ENCODE data around the gene BAD. TPM values are rescaled to one million over a fixed set of nuclear protein-coding genes. Genes with fewer than 3 reads are reported as not detected.

Gene BAD
- total and polyA plus RNA-seq, 2 of the 13 experiments (the other 11 are each of a cell fraction or from before 2014, with no cell fraction given) = 17.9 to 28.5 TPM

- TF ChIP-seq GABPA (IDR thresholded peaks at IDR 0.05; ENCODE audit: low read depth, low read length) = no peak
- TF ChIP-seq GABPA (CRISPR knock-in tag; IDR thresholded peaks at IDR 0.05; ENCODE audit: low read depth) = peak; percentile 80
- TF ChIP-seq ZNF724P (CRISPR knock-in tag; IDR thresholded peaks at IDR 0.05; ENCODE audit: borderline replicate concordance) = peak; percentile 78; the same call in 1 of the 2 replicates
- TF ChIP-seq ZFX (CRISPR knock-in tag; IDR thresholded peaks at IDR 0.05; ENCODE audit: low read depth) = peak; percentile 49
- peak; percentile 46; the same call in 1 of the 2 replicates for TF ChIP-seq ZNF350 (CRISPR knock-in tag; IDR thresholded peaks at IDR 0.05; ENCODE audit: borderline replicate concordance, low read depth)
- no peak for TF ChIP-seq ZNF616 (CRISPR knock-in tag; IDR thresholded peaks at IDR 0.05; ENCODE audit: low read depth)
- TF ChIP-seq DMAP1 (CRISPR knock-in tag; IDR thresholded peaks at IDR 0.05) = peak; percentile 67
- no peak for TF ChIP-seq SRSF4 (IDR thresholded peaks at IDR 0.05; ENCODE audit: low read depth, low read length, poor library complexity, severe bottlenecking)
- no peak for TF ChIP-seq BRF2 (CRISPR knock-in tag; IDR thresholded peaks at IDR 0.05)
- peak; percentile 43; the same call in 1 of the 2 replicates for TF ChIP-seq ZNF777 (CRISPR knock-in tag; IDR thresholded peaks at IDR 0.05)
- TF ChIP-seq ATF7 (IDR thresholded peaks at IDR 0.05) = no peak
- no peak for TF ChIP-seq ATF7 (CRISPR knock-in tag; IDR thresholded peaks at IDR 0.05)
- TF ChIP-seq HIC2 (CRISPR knock-in tag; IDR thresholded peaks at IDR 0.05; ENCODE audit: low read depth) = peak; percentile 30; the same call in 1 of the 2 replicates
- no peak for TF ChIP-seq FOXM1 (CRISPR knock-in tag; IDR thresholded peaks at IDR 0.05)
- peak; percentile 93 for TF ChIP-seq SAP130 (CRISPR knock-in tag; IDR thresholded peaks at IDR 0.05; ENCODE audit: low read depth)
- TF ChIP-seq YY1 (IDR thresholded peaks at IDR 0.05; ENCODE audit: insufficient read depth, insufficient replicate concordance, low read depth, low read length) = peak; percentile 36
- TF ChIP-seq POLR2AphosphoS5 (IDR thresholded peaks at IDR 0.05; ENCODE audit: low read depth, low read length) = peak; percentile 47; the same call in 1 of the 2 replicates
- peak; percentile 51; the same call in 1 of the 2 replicates for TF ChIP-seq ZNF333 (CRISPR knock-in tag; IDR thresholded peaks at IDR 0.05; ENCODE audit: borderline replicate concordance)
- peak; percentile 42; the same call in 1 of the 2 replicates for TF ChIP-seq YEATS2 (CRISPR knock-in tag; IDR thresholded peaks at IDR 0.05; ENCODE audit: borderline replicate concordance)
- TF ChIP-seq KDM6A (CRISPR knock-in tag; IDR thresholded peaks at IDR 0.05; ENCODE audit: low read depth) = no peak
- peak; percentile 43; the same call in 1 of the 2 replicates for TF ChIP-seq ZNF329 (CRISPR knock-in tag; IDR thresholded peaks at IDR 0.05; ENCODE audit: low read depth)
- TF ChIP-seq ZFP1 (CRISPR knock-in tag; IDR thresholded peaks at IDR 0.05) = no peak
- no peak for TF ChIP-seq RFXANK (CRISPR knock-in tag; IDR thresholded peaks at IDR 0.05)
- peak; percentile 18; the same call in 1 of the 2 replicates for TF ChIP-seq RARA (CRISPR knock-in tag; IDR thresholded peaks at IDR 0.05)
- TF ChIP-seq ZEB1 (IDR thresholded peaks at IDR 0.05; ENCODE audit: insufficient replicate concordance, low read depth) = peak; percentile 71
Observed at GRCh38 chr11:64305691-64306562, 21.5 kb upstream of the BAD start (continued).
